ENCODE data around the gene BMPR1B. TPM values are rescaled to one million over a fixed set of nuclear protein-coding genes. Genes with fewer than 3 reads are reported as not detected.

Gene BMPR1B
- total RNA-seq, 4 donors from 2014 or later = 0.46 to 1.3 (median 0.88) TPM

- no peak for TF ChIP-seq POLR2A (IDR thresholded peaks at IDR 0.05)
- TF ChIP-seq, protein P1, sequence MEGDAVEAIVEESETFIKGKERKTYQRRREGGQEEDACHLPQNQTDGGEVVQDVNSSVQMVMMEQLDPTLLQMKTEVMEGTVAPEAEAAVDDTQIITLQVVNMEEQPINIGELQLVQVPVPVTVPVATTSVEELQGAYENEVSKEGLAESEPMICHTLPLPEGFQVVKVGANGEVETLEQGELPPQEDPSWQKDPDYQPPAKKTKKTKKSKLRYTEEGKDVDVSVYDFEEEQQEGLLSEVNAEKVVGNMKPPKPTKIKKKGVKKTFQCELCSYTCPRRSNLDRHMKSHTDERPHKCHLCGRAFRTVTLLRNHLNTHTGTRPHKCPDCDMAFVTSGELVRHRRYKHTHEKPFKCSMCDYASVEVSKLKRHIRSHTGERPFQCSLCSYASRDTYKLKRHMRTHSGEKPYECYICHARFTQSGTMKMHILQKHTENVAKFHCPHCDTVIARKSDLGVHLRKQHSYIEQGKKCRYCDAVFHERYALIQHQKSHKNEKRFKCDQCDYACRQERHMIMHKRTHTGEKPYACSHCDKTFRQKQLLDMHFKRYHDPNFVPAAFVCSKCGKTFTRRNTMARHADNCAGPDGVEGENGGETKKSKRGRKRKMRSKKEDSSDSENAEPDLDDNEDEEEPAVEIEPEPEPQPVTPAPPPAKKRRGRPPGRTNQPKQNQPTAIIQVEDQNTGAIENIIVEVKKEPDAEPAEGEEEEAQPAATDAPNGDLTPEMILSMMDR (IDR thresholded peaks at IDR 0.05) = no peak
- H3K4me3 ChIP-seq (ENCODE audit: low read depth, poor library complexity, severe bottlenecking) = no peak overlapping the region
- WGBS, 2 donors = 61 to 75% methylated on average over 4 of the region's 4 CpGs
- intact Hi-C loops (cut with DNase I; ENCODE audit: low total_unique reads) = no loop called here
- no peak for DNase-seq (ENCODE audit: low spot score in 2 of 2)
Observed at GRCh38 chr4:94804650-94805049, 46.9 kb downstream of the BMPR1B start.

- intact Hi-C loops (cut with DNase I; ENCODE audit: low total_unique reads) = no loop called here
- 89 to 94% methylated on average over 2 of the region's 2 CpGs for WGBS, 2 donors
- DNase-seq (ENCODE audit: low spot score in 2 of 2) = no peak
- no peak overlapping the region for H3K4me3 ChIP-seq (ENCODE audit: low read depth, poor library complexity, severe bottlenecking)
- TF ChIP-seq, protein P1 (IDR thresholded peaks at IDR 0.05) = no peak
- no peak for TF ChIP-seq POLR2A (IDR thresholded peaks at IDR 0.05)
Observed at GRCh38 chr4:94806376-94806775, 48.6 kb downstream of the BMPR1B start.

GRCh38 chr4:94811643-94812042 lies 53.9 kb downstream of the BMPR1B start:
- 26 to 33% methylated on average over 5 of the region's 5 CpGs for WGBS, 2 donors
- no peak for DNase-seq (ENCODE audit: low spot score in 2 of 2)
- intact Hi-C loops (cut with DNase I; ENCODE audit: low total_unique reads) = no loop called here
- H3K4me3 ChIP-seq (ENCODE audit: low read depth, poor library complexity, severe bottlenecking) = no peak overlapping the region
- TF ChIP-seq, protein P1 (IDR thresholded peaks at IDR 0.05) = no peak
- no peak for TF ChIP-seq POLR2A (IDR thresholded peaks at IDR 0.05)

- 88 to 92% methylated on average over 6 of the region's 6 CpGs for WGBS, 2 donors
- no peak for DNase-seq (ENCODE audit: low spot score in 2 of 2)
- intact Hi-C loops (cut with DNase I; ENCODE audit: low total_unique reads) = no loop called here
- TF ChIP-seq POLR2A (IDR thresholded peaks at IDR 0.05) = no peak
- TF ChIP-seq, protein P1 (IDR thresholded peaks at IDR 0.05) = no peak
- H3K4me3 ChIP-seq (ENCODE audit: low read depth, poor library complexity, severe bottlenecking) = no peak overlapping the region
Observed at GRCh38 chr4:94813221-94813620, 55.5 kb downstream of the BMPR1B start.

GRCh38 chr4:94814237-94814636 lies 56.5 kb downstream of the BMPR1B start:
- no peak for DNase-seq (ENCODE audit: low spot score in 2 of 2)
- TF ChIP-seq, protein P1 (IDR thresholded peaks at IDR 0.05) = no peak
- no peak for TF ChIP-seq POLR2A (IDR thresholded peaks at IDR 0.05)

GRCh38 chr4:94819371-94820168 lies 61.8 kb downstream of the BMPR1B start:
- intact Hi-C loops (cut with DNase I; ENCODE audit: low total_unique reads) = no loop called here
- H3K4me3 ChIP-seq (ENCODE audit: low read depth, poor library complexity, severe bottlenecking) = no peak overlapping the region
- no peak for DNase-seq (ENCODE audit: low spot score in 2 of 2)
- no peak for TF ChIP-seq POLR2A (IDR thresholded peaks at IDR 0.05)
- TF ChIP-seq, protein P1 (IDR thresholded peaks at IDR 0.05) = no peak
- 39 to 58% methylated on average over 4 of the region's 4 CpGs for WGBS, 2 donors

More at GRCh38 chr4:94814237-94814636, 56.5 kb downstream of the BMPR1B start:
- intact Hi-C loops (cut with DNase I; ENCODE audit: low total_unique reads) = no loop called here
- H3K4me3 ChIP-seq (ENCODE audit: low read depth, poor library complexity, severe bottlenecking) = no peak overlapping the region

Measured in lower leg skin (tissue), 4 donors.